DOHH2 (cell line): ENCODE measurements around the gene FILIP1.

ENCODE experiments used
- H3F3A ChIP-seq: fragments of 200-600 bp; sonication (generic), shearing (Covaris generic); 2 replicates; pipeline ENCODE4 v1.6.0; 2016; ENCODE audit warnings: antibody characterized with exemption, mild to moderate bottlenecking; ENCODE audit not compliant: control insufficient read depth, insufficient read depth
- H3K27ac ChIP-seq: fragments of 200-600 bp; sonication (generic); 2 replicates; pipeline ENCODE4 v1.5.1; 2014; ENCODE audit warnings: low read depth, mild to moderate bottlenecking, low read length, moderate library complexity
- H3K27me3 ChIP-seq: fragments of 200-600 bp; sonication (generic); 2 replicates; pipeline ENCODE4 v1.6.1; 2014; ENCODE audit warnings: mild to moderate bottlenecking, low read length, mixed read lengths; ENCODE audit not compliant: control insufficient read depth
- H3K36me3 ChIP-seq: fragments of 200-600 bp; sonication (generic); 2 replicates; pipeline ENCODE4 v1.6.1; 2014; ENCODE audit warnings: mild to moderate bottlenecking, low read length, moderate library complexity, mixed read lengths; ENCODE audit not compliant: control insufficient read depth
- H3K4me1 ChIP-seq: fragments of 200-600 bp; sonication (generic); 2 replicates; pipeline ENCODE4 v1.6.1; 2014; ENCODE audit warnings: mild to moderate bottlenecking, low read length, mixed read lengths; ENCODE audit not compliant: control insufficient read depth
- H3K4me2 ChIP-seq: fragments of 200-600 bp; sonication (generic); 2 replicates; pipeline ENCODE4 v1.6.0; 2014; ENCODE audit warnings: mild to moderate bottlenecking, low read length, moderate library complexity
- H3K4me3 ChIP-seq: fragments of 200-600 bp; sonication (generic); 2 replicates; pipeline ENCODE4 v1.5.1; 2014; ENCODE audit warnings: mild to moderate bottlenecking, low read length, mixed read lengths
- H3K79me2 ChIP-seq: fragments of 200-600 bp; sonication (generic); 2 replicates; pipeline ENCODE4 v1.6.1; 2014; ENCODE audit warnings: mild to moderate bottlenecking, low read length, mixed read lengths; ENCODE audit not compliant: control insufficient read depth
- H3K9me2 ChIP-seq: fragments of 200-600 bp; sonication (generic); replicated peaks from 2 replicates; pipeline ENCODE4 v1.6.1; 2014; ENCODE audit warnings: mild to moderate bottlenecking, low read length, mixed read lengths; ENCODE audit not compliant: control insufficient read depth
- H3K9me3 ChIP-seq: fragments of 200-600 bp; sonication (generic); 2 replicates; pipeline ENCODE4 v1.6.1; 2014; ENCODE audit warnings: antibody characterized with exemption, low read length, mixed read lengths; ENCODE audit not compliant: control insufficient read depth, insufficient read depth
- H4K20me1 ChIP-seq: fragments of 200-600 bp; sonication (generic); 2 replicates; pipeline ENCODE4 v1.6.0; 2014; ENCODE audit warnings: low read depth, mild to moderate bottlenecking, antibody characterized with exemption, low read length, moderate library complexity; ENCODE audit not compliant: control insufficient read depth, insufficient read depth
- EZH2phosphoT487 ChIP-seq: fragments of 200-600 bp; sonication (generic); IDR thresholded peaks from 2 replicates; pipeline ENCODE4 v1.6.1; 2017; ENCODE audit warnings: borderline replicate concordance, mild to moderate bottlenecking, antibody characterized with exemption, low read length, moderate library complexity, mixed read lengths
- TF ChIP-seq, protein P1 (sequence below): fragments of 200-600 bp; sonication (generic); IDR thresholded peaks from one replicate; pipeline ENCODE4 v1.5.1; 2014; ENCODE audit warnings: antibody characterized with exemption, mild to moderate bottlenecking, low read depth, low read length; ENCODE audit not compliant: poor library complexity, severe bottlenecking

Gene FILIP1

DNA sequence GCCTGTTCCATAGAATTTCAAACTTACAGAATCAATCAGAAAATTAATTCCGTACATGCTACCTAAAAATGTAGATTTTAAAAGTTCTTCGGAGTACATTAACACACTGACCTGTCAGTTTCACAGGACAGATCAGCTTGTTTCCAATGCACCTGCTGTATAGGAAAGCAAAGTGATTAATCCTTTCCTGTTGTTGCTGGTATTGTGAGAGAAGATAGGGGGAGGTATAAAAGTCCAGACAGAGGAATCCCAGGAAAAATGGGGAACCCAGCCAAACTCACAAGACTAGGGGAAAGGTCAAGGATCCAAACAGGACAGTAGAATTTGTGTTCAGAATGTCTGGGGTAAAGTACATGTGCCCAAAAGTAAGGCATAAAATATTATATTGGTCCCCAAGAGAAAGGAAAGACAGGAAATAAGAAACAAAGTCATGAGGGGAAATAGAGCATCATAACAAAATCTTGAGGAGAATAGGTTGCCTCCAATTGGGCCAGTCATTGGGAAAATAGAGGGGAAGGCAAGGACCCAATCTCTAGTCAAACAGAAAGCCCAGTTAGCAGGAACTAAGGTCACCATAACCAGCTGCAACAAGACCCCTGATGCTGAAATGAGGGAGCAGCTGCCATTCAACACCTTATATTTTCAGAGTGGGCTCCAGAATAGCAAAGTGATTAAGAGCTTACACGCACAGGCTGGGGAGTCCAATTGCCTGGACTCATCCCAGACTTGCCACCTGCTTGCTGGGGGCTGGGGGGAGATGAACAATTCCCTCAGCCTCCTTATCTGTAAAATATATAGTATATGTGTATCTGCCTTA is 10.3 kb downstream of the FILIP1 start:
- Histone ChIP-seq H3K4me1 (no peaks in the 10 kb centered on the region), H3K79me2 (no peaks in the 10 kb centered on the region), H3K27me3 (peaks cover 2% of the 10 kb centered on the region), H3K27ac (no peak overlapping the region), H3K36me3 (no peaks in the 10 kb centered on the region), H3K9me2 (no peaks in the 10 kb centered on the region), H3K4me2 (no peak overlapping the region), H4K20me1 (no peaks in the 10 kb centered on the region), H3K9me3 (no peaks in the 10 kb centered on the region), H3K4me3 (no peak overlapping the region), H3F3A (no peaks in the 10 kb centered on the region)
- TF ChIP-seq, protein P1, sequence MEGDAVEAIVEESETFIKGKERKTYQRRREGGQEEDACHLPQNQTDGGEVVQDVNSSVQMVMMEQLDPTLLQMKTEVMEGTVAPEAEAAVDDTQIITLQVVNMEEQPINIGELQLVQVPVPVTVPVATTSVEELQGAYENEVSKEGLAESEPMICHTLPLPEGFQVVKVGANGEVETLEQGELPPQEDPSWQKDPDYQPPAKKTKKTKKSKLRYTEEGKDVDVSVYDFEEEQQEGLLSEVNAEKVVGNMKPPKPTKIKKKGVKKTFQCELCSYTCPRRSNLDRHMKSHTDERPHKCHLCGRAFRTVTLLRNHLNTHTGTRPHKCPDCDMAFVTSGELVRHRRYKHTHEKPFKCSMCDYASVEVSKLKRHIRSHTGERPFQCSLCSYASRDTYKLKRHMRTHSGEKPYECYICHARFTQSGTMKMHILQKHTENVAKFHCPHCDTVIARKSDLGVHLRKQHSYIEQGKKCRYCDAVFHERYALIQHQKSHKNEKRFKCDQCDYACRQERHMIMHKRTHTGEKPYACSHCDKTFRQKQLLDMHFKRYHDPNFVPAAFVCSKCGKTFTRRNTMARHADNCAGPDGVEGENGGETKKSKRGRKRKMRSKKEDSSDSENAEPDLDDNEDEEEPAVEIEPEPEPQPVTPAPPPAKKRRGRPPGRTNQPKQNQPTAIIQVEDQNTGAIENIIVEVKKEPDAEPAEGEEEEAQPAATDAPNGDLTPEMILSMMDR, result no peak
- TF ChIP-seq EZH2phosphoT487, result no peak

DNA sequence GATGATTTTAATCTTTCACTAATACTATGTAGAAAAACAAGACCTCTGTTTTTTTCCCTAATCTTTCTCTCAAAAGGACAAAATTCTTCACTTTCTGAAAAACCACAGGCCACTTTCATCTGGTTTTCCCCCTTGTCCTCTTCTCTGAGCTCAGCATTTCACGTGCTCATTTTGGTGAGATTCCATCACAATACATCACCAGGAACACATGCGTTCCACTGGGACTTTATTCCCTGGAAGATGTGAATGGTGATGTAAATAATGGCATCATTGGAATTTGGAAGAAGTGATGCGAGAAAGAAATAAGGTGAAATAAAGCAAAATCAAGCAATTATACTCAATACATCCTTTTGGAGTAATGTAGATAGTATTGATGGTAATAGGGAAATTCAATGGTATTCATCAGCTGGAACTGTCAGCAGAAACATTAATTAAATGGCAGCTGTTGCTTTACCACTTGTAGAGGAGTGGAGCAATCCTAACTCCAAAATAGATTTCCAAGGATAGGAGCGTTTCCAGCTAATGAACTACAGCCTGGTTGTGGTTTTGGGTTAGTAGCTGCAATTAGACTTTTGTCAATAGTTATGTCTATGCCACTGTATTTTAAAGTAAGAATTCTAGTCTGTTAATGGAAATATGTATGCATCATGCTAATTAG is 11.5 kb downstream of the FILIP1 start:
- Histone ChIP-seq H3K36me3 (no peaks in the 10 kb centered on the region), H3K4me3 (no peak overlapping the region)
- no peak for TF ChIP-seq EZH2phosphoT487
- TF ChIP-seq, protein P1, result no peak

DNA sequence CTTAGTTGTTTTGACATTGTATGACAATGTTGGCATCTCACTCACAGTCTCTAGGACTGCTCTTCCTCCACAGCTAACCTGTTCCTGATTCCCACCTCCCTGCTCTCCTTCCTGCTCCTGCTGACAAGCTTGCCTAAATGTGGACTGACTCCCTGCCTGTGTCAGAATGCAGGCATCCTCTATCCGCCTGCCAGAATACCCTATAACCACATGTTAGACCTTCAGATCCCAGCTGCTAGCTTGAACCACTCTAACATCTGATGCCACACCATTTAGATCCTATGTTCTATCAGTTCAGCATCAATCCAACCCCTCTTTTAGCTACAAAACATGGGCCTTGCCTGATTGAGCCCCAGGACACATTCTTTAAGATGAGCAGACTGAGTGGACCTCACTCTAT is 12.2 kb downstream of the FILIP1 start:
- no peaks in the 10 kb centered on the region for H3K36me3 ChIP-seq
- peaks cover 2% of the 10 kb centered on the region; the same call in 1 of the 2 replicates for H3K27me3 ChIP-seq
- H4K20me1 ChIP-seq, result no peaks in the 10 kb centered on the region
- H3K4me1 ChIP-seq, result no peaks in the 10 kb centered on the region
- H3K4me2 ChIP-seq, result no peak overlapping the region
- no peaks in the 10 kb centered on the region for H3K9me2 ChIP-seq
- no peak overlapping the region for H3K4me3 ChIP-seq
- TF ChIP-seq, protein P1, result no peak
- TF ChIP-seq EZH2phosphoT487, result no peak
- H3K27ac ChIP-seq, result no peak overlapping the region
- H3K9me3 ChIP-seq, result no peaks in the 10 kb centered on the region
- no peaks in the 10 kb centered on the region for H3K79me2 ChIP-seq
- no peaks in the 10 kb centered on the region for H3F3A ChIP-seq

More for the DNA sequence above, 11.5 kb downstream of the FILIP1 start:
- Histone ChIP-seq H3K9me3 (no peaks in the 10 kb centered on the region), H3K4me2 (no peak overlapping the region), H3K79me2 (no peaks in the 10 kb centered on the region), H4K20me1 (no peaks in the 10 kb centered on the region), H3K27ac (no peak overlapping the region), H3K9me2 (no peaks in the 10 kb centered on the region), H3F3A (no peaks in the 10 kb centered on the region), H3K4me1 (no peaks in the 10 kb centered on the region), H3K27me3 (peaks cover 2% of the 10 kb centered on the region; the same call in 1 of the 2 replicates)
